H1 (cell line): Measurements from ENCODE around the gene NCCRP1. TPM values are rescaled to one million over a fixed set of nuclear protein-coding genes. Genes with fewer than 3 reads are reported as not detected.

Source experiments
- CTCF ChIA-PET: fragments of 300-600 bp; sonication (Branson Sonifier 250); formaldehyde crosslinking; loops from one replicate; lab custom pipeline; 2021; ENCODE audit not compliant: partially characterized antibody; lab: Charles Lee
- POLR2A ChIA-PET: fragments of 300-600 bp; sonication (Branson Sonifier 250); formaldehyde crosslinking; loops from one replicate; lab custom pipeline; 2021; ENCODE audit warnings: inconsistent platforms; ENCODE audit not compliant: partially characterized antibody; lab: Charles Lee
- DNase-seq, 2 experiments: peaks; one replicate each; pipeline versions ENCODE4 v3.0.0 to v3.0.0-alpha.2; 2010 to 2022; ENCODE audit warnings: low spot score in 2 of 2, low read depth in 1 of 2, mixed read lengths in 1 of 2
- FAIRE-seq: peaks from 2 replicates; lab custom pipeline; 2011; peaks lifted over from hg19 to GRCh38; lab: Jason Lieb, UNC
- H2AFZ ChIP-seq: 2 replicates; pipeline ENCODE4 v1.8.1; 2012; ENCODE audit warnings: low read length, inconsistent platforms
- H2AK5ac ChIP-seq: 2 replicates; pipeline ENCODE4 v1.6.1; 2013; ENCODE audit warnings: low read depth, low read length
- H2BK120ac ChIP-seq: replicated peaks from 2 replicates; pipeline ENCODE3; 2013; ENCODE audit warnings: low read depth, low read length, inconsistent platforms
- H2BK12ac ChIP-seq: 2 replicates; pipeline ENCODE4 v1.6.1; 2013; ENCODE audit warnings: low read depth, low read length
- H2BK15ac ChIP-seq: 2 replicates; pipeline ENCODE4 v1.6.1; 2013; ENCODE audit warnings: low read length
- H2BK20ac ChIP-seq: 2 replicates; pipeline ENCODE4 v1.6.1; 2013; ENCODE audit warnings: low read length
- H2BK5ac ChIP-seq: 2 replicates; pipeline ENCODE4 v1.6.1; 2013; ENCODE audit warnings: low read depth, low read length
- H3K14ac ChIP-seq: 2 replicates; pipeline ENCODE4 v1.6.1; 2013; ENCODE audit warnings: inconsistent platforms; ENCODE audit not compliant: insufficient read length
- H3K18ac ChIP-seq: 2 replicates; pipeline ENCODE4 v1.6.1; 2013; ENCODE audit warnings: low read length; ENCODE audit errors: extremely low read depth
- H3K23ac ChIP-seq: 2 replicates; pipeline ENCODE4 v1.6.1; 2013; ENCODE audit warnings: inconsistent platforms; ENCODE audit not compliant: insufficient read length
- H3K23me2 ChIP-seq: 2 replicates; pipeline ENCODE4 v1.6.1; 2013; ENCODE audit warnings: low read depth, low read length
- H3K27ac ChIP-seq: 2 replicates; pipeline ENCODE4 v1.6.1; 2011; ENCODE audit warnings: low read depth, low read length, inconsistent platforms
- H3K27me3 ChIP-seq, 4 experiments: replicated peaks in 1 of 4; 1 replicate in 1 of 4; 2 replicates in 3 of 4; pipeline versions ENCODE4 v1.6.1 to v1.8.1; 2011 to 2013; ENCODE audit warnings: low read length in 3 of 4, mild to moderate bottlenecking in 3 of 4, inconsistent platforms in 2 of 4, mixed read lengths in 2 of 4, moderate library complexity in 1 of 4; ENCODE audit not compliant: control insufficient read depth in 3 of 4, insufficient read depth in 3 of 4; ENCODE audit errors: extremely low read depth in 1 of 4
- H3K36me3 ChIP-seq, 4 experiments: 2 replicates each; pipeline versions ENCODE4 v1.6.1 to v1.8.1; 2011 to 2013; ENCODE audit warnings: mild to moderate bottlenecking in 4 of 4, low read length in 3 of 4, moderate library complexity in 2 of 4, control low read depth in 1 of 4, inconsistent platforms in 1 of 4; ENCODE audit not compliant: insufficient read depth in 4 of 4, control insufficient read depth in 2 of 4
- H3K4ac ChIP-seq: replicated peaks from 2 replicates; pipeline ENCODE3; 2013; ENCODE audit warnings: low read length, low read depth, mixed read lengths, inconsistent platforms; ENCODE audit not compliant: insufficient read length
- H3K4me1 ChIP-seq, 4 experiments: replicated peaks in 1 of 4; 1 replicate in 1 of 4; 2 replicates in 3 of 4; pipeline versions ENCODE4 v1.6.1 to v1.8.1; 2011 to 2013; ENCODE audit warnings: low read length in 3 of 4, inconsistent platforms in 2 of 4, mixed read lengths in 1 of 4; ENCODE audit not compliant: insufficient read depth in 4 of 4, control insufficient read depth in 3 of 4
- H3K4me2 ChIP-seq, 2 experiments: 2 replicates each; pipeline versions ENCODE4 v1.6.1 to v1.8.1; 2011 to 2013; ENCODE audit warnings: low read depth in 2 of 2, low read length in 2 of 2, control low read depth in 1 of 2, inconsistent platforms in 1 of 2, mild to moderate bottlenecking in 1 of 2; ENCODE audit not compliant: insufficient read depth in 1 of 2
- H3K4me3 ChIP-seq, 4 experiments: fragments of 200-600, 300-600 bp in 1 of 4; sonication (generic), shearing (Covaris generic), sonication (Bioruptor Twin) in 1 of 4; 2 replicates each; pipeline versions ENCODE4 v1.5.1 to v1.8.1; 2011 to 2016; ENCODE audit warnings: low read length in 4 of 4, low read depth in 3 of 4, control low read depth in 2 of 4, inconsistent platforms in 2 of 4, mild to moderate bottlenecking in 2 of 4, mixed read lengths in 1 of 4, moderate library complexity in 1 of 4; ENCODE audit not compliant: insufficient read depth in 2 of 4; ENCODE audit errors: extremely low read depth in 1 of 4
- H3K56ac ChIP-seq: replicated peaks from 2 replicates; pipeline ENCODE3; 2013; ENCODE audit warnings: low read depth, mild to moderate bottlenecking, mixed read lengths, low read length, inconsistent platforms; ENCODE audit not compliant: insufficient read length
- H3K79me1 ChIP-seq: 2 replicates; pipeline ENCODE4 v1.6.1; 2013; ENCODE audit warnings: low read depth, low read length, control low read depth
- H3K79me2 ChIP-seq, 2 experiments: 2 replicates each; pipeline versions ENCODE4 v1.6.1 to v1.8.1; 2012 to 2013; ENCODE audit warnings: low read length in 2 of 2, mild to moderate bottlenecking in 2 of 2, inconsistent platforms in 1 of 2; ENCODE audit not compliant: insufficient read depth in 2 of 2, control insufficient read depth in 1 of 2
- H3K9ac ChIP-seq, 4 experiments: replicated peaks in 1 of 4; 1 replicate in 1 of 4; 2 replicates in 3 of 4; pipeline versions ENCODE4 v1.6.1 to v1.8.1; 2011 to 2013; ENCODE audit warnings: low read depth in 3 of 4, low read length in 3 of 4, control low read depth in 2 of 4, mild to moderate bottlenecking in 2 of 4, moderate library complexity in 2 of 4, inconsistent platforms in 1 of 4; ENCODE audit errors: extremely low read depth in 1 of 4
- H3K9me3 ChIP-seq, 2 experiments: 2 replicates each; pipeline versions ENCODE4 v1.6.1 to v1.8.1; 2012 to 2013; ENCODE audit warnings: mild to moderate bottlenecking in 2 of 2, moderate library complexity in 2 of 2, control low read depth in 1 of 2, inconsistent platforms in 1 of 2, low read depth in 1 of 2, low read length in 1 of 2, mixed read lengths in 1 of 2; ENCODE audit not compliant: insufficient read depth in 2 of 2
- H4K20me1 ChIP-seq, 2 experiments: replicated peaks in 1 of 2; 2 replicates each; pipeline versions ENCODE3 to v1.8.1; 2011 to 2013; ENCODE audit warnings: inconsistent platforms in 2 of 2, low read length in 2 of 2, mild to moderate bottlenecking in 1 of 2; ENCODE audit not compliant: insufficient read depth in 2 of 2, control insufficient read depth in 1 of 2
- H4K5ac ChIP-seq: 2 replicates; pipeline ENCODE4 v1.6.1; 2013; ENCODE audit warnings: low read length, low read depth, mixed read lengths, inconsistent platforms; ENCODE audit not compliant: insufficient read length
- H4K8ac ChIP-seq: 2 replicates; pipeline ENCODE4 v1.8.0; 2013; ENCODE audit warnings: mild to moderate bottlenecking, moderate library complexity, low read length, inconsistent platforms; ENCODE audit not compliant: insufficient read depth; ENCODE audit errors: extremely low read depth
- H4K91ac ChIP-seq: replicated peaks from 2 replicates; pipeline ENCODE3; 2013; ENCODE audit warnings: low read length, mixed read lengths, inconsistent platforms; ENCODE audit not compliant: insufficient read length
- CTCF ChIP-seq, 3 experiments: IDR thresholded peaks; 1 replicate in 2 of 3; 2 replicates in 1 of 3; pipeline versions ENCODE4 v1.5.1 to v1.6.1; 2011; ENCODE audit warnings: low read length in 3 of 3, mild to moderate bottlenecking in 3 of 3, inconsistent platforms in 2 of 3, low read depth in 1 of 3, moderate library complexity in 1 of 3; ENCODE audit not compliant: insufficient read depth in 1 of 3; ENCODE audit errors: control extremely low read depth in 1 of 3
- E2F6 ChIP-seq: IDR thresholded peaks from 2 replicates; pipeline ENCODE4 v1.6.1; 2012; ENCODE audit warnings: inconsistent platforms
- KDM1A ChIP-seq: fragments of 200-600, 300-600 bp; sonication (generic); IDR thresholded peaks from 2 replicates; pipeline ENCODE4 v1.7.1; 2016; ENCODE audit warnings: mild to moderate bottlenecking, low read length, borderline replicate concordance
- MAX ChIP-seq: IDR thresholded peaks from 2 replicates; pipeline ENCODE4 v1.6.1; 2012; ENCODE audit warnings: inconsistent platforms
- RAD21 ChIP-seq, 2 experiments: IDR thresholded peaks in 1 of 2; conservative IDR thresholded peaks in 1 of 2; 2 replicates each; pipeline ENCODE4 v1.6.1; 2011; ENCODE audit warnings: low read depth in 2 of 2, low read length in 2 of 2, improper control_type of control experiment in 1 of 2, inconsistent platforms in 1 of 2, mild to moderate bottlenecking in 1 of 2, moderate library complexity in 1 of 2
- TBP ChIP-seq: IDR thresholded peaks from 2 replicates; pipeline ENCODE4 v1.6.1; 2011; ENCODE audit warnings: low read depth, low read length, improper control_type of control experiment
- YY1 ChIP-seq: IDR thresholded peaks from 2 replicates; pipeline ENCODE4 v1.6.1; 2011; ENCODE audit warnings: low read depth, mild to moderate bottlenecking, low read length
- WGBS, 2 experiments: shearing (Covaris generic) in 1 of 2; methylation state at CpG; one replicate each; pipeline versions ENCODE4 v1.1.6 to v1.1.7; 2013 to 2015; ENCODE audit warnings: low lambda C conversion rate in 2 of 2, mixed read lengths in 2 of 2, inconsistent platforms in 1 of 2, low coverage in 1 of 2, missing lambda C conversion rate in 1 of 2; ENCODE audit not compliant: insufficient replicate concordance in 2 of 2, insufficient coverage in 1 of 2, insufficient read length in 1 of 2; ENCODE audit errors: extremely low coverage in 1 of 2, missing lambda C conversion rate in 1 of 2; 5-methylcytosine and 5-hydroxymethylcytosine counted together
- polyA plus RNA-seq, 7 experiments: library from polyadenylated mRNA; depleted of rRNA in 3 of 7; stranded (reverse) in 5 of 7; unstranded in 2 of 7; fragments of >200 nt in 5 of 7; fragments of 200-250 nt in 2 of 7; gene quantifications; 1 replicate in 5 of 7; 2 replicates in 1 of 7; 4 replicates in 1 of 7; pipeline versions ENCODE4 v1.2.1 to v1.2.3, GENCODE V29; 2011 to 2013; ENCODE audit warnings: missing spikeins in 2 of 7, mixed read lengths in 2 of 7
- total RNA-seq: library from RNA; stranded (reverse); fragmentation: NEBNext Ultra II Directional; extraction: Animal tissue kit (Norgen Biotek cat#: 25700); gene quantifications from 2 replicates; pipeline ENCODE4 v1.2.1, GENCODE V29; 2021

The NCCRP1 gene
- total and polyA plus RNA-seq, 2 of the 8 experiments (the other 6 are each of a cell fraction or from before 2014, with no cell fraction given) = 2.8 to 7.9 TPM

GRCh38 chr19:39212375-39212742 is 15.6 kb downstream of the NCCRP1 start:
- peak in 1 of 2 experiments; percentile 85 for DNase-seq
- Histone ChIP-seq H3K9ac (no peak overlapping the region), H2AFZ (no peak overlapping the region), H3K79me1 (no peaks in the 10 kb centered on the region), H2BK15ac (no peak overlapping the region), H3K9me3 (peaks cover 0 to 3% of the 10 kb centered on the region in 2 experiments; a peak in 1 of 4 replicates), H2AK5ac (no peak overlapping the region), H2BK5ac (no peak overlapping the region), H3K27ac (no peak overlapping the region), H2BK12ac (no peak overlapping the region), H3K18ac (no peak overlapping the region), H3K56ac (no peak overlapping the region), H2BK20ac (no peak overlapping the region), H3K23me2 (no peaks in the 10 kb centered on the region), H3K4ac (no peak overlapping the region), H3K79me2 (no peaks in the 10 kb centered on the region), H3K27me3 (peaks cover 0 to 2% (median 0%) of the 10 kb centered on the region in 4 experiments; a peak in 1 of 7 replicates), H3K23ac (no peak overlapping the region), H4K5ac (no peak overlapping the region), H3K4me1 (0 out of 7 replicates have a peak, but pooled peaks cover 0 to 3% (median 0%) of the 10 kb centered on the region in 4 experiments), H2BK120ac (no peak overlapping the region), H3K4me3 (no peak overlapping the region), H4K20me1 (no peaks in the 10 kb centered on the region), H4K8ac (no peak overlapping the region), H4K91ac (no peak overlapping the region), H3K14ac (no peak overlapping the region), H3K36me3 (no peaks in the 10 kb centered on the region), H3K4me2 (no peak overlapping the region)
- peak; percentile 95 for FAIRE-seq
- WGBS, 2 experiments = 19% methylated on average over 8 of the region's 8 CpGs; no CpG with 5 or more reads in 1 of the 2 experiments
- ChIA-PET POLR2A (interaction anchor here (1.0 to 1.1 kb wide), 2 partner anchors 83 to 91 kb away, joined by 3 read pairs; no protein-coding TSS in a partner anchor), CTCF (interaction anchor here (0.6 to 6.1 kb wide), 20 partner anchors 9 to 349 kb away, joined by 3 to 85 read pairs (median 5); partner anchors contain the start of genes GMFG, NCCRP1 and SYCN)
- TF ChIP-seq YY1 (0 out of 2 replicates have a peak, but pooled peaks have one; percentile 36), E2F6 (no peak), KDM1A (peak; percentile 86; the same call in 1 of the 2 replicates), CTCF (IDR thresholded peaks at IDR 0.05; ENCODE audit: control extremely low read depth in 1 of 3, insufficient read depth in 1 of 3, low read depth in 1 of 3, low read length in 3 of 3) (peak; percentile 76 to 94 (median 81)), RAD21 (IDR thresholded peaks at IDR 0.05 in 1 of 2, conservative IDR thresholded peaks at IDR 0.05 in 1 of 2; ENCODE audit: low read depth in 2 of 2, low read length in 2 of 2) (peak; percentile 93 to 97), MAX (no peak), TBP (peak; percentile 55; the same call in 1 of the 2 replicates)
